Erythroblast (primary cell): ENCODE data around the gene NOTUM.

ENCODE experiments used
- DNase-seq, 2 experiments: peaks; one replicate each; lab custom pipeline; 2025; lab: John Stamatoyannopoulos, UW
- GATA1 ChIP-seq: IDR thresholded peaks from 2 replicates; pipeline ENCODE4 v1.6.1; 2011; ENCODE audit warnings: low read depth, mild to moderate bottlenecking, control low read depth, low read length, moderate library complexity
- POLR2A ChIP-seq: IDR thresholded peaks from 2 replicates; pipeline ENCODE4 v1.6.1; 2011; ENCODE audit warnings: mild to moderate bottlenecking, low read length

Gene NOTUM

DNA sequence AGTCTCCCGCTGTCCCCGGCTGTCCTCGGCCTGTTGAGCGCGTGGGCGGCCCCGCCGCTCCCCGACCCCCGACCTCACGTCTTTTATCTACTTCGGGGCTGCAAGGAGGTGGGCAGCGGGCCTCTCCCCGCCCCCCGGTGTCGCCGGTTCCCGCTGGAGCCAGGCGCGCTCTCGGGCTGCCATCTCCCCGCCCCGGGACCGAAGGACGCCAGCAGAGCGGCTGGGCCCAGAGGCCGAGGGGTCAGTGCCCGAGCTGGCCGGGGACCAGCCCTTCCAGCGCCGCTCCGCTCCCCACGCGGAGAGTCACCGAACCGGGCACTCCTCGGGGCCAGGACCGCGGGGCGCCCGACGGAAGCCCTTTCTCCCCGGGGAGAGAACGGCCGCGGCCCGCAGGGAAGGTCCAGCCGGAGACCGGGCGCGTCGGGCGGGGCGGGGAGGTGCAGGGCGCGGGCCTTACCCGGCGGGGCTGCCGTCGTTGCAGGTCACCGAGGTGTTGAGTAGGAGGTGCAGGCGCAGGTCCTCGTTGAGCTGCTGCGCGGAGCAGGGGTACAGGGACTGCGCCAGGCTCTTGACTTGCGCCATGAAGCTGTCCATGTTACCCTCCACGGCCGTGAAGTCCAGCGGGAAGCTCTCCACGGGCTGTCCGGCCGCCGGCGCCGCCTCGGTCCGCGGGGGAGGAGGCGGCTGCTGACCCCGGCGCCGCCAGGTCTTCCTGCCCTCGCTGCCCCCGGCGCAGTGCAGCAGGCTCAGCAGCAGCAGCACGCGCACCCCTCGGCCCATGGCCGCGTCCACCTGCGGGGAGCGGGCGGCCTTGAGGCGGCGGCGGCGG, 643 bp downstream of the NOTUM start:
- TF ChIP-seq POLR2A (no peak), GATA1 (no peak)
- DNase-seq, result no peak

GRCh38 chr17:81959362-81960129, 1.4 kb downstream of the NOTUM start:
- peak; percentile 69 to 88 for DNase-seq

DNA sequence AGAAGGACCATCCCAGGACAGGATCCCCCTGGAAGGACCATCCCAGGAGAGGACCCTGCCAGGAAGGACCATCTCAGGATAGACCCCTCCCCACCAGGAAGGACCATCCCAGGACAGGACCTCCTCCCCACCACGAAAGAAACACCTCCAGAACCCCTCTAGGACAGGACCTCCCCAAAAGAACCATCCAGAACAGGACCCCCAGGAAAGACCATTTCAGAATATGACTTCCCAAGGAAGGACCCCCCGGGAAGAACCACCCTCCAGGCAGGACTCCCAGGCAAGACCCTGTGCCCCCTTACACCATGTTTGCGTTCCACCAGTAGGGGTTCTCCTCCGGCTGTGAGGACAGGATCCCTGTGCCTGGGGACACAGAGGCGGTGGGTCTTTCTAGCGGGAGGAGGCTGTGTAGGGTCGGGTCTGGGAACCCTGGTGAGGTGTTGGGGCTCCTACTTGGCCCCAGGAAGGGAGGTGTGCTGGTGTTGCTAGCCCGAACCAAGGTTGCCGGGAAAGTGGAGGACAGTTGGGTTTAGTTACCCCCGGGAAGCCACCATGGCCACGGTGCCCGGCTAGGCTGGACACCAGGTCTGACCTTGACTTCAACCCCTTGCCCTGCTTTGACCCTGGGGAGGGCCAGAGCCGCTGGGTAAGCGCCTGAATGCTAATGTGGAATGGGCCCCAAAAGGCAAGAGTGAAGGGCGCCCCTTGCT, 2.2 kb downstream of the NOTUM start:
- no peak for TF ChIP-seq GATA1
- no peak for TF ChIP-seq POLR2A
- DNase-seq, result no peak

More at GRCh38 chr17:81959362-81960129, 1.4 kb downstream of the NOTUM start:
- no peak for TF ChIP-seq POLR2A
- TF ChIP-seq GATA1, result no peak

DNA sequence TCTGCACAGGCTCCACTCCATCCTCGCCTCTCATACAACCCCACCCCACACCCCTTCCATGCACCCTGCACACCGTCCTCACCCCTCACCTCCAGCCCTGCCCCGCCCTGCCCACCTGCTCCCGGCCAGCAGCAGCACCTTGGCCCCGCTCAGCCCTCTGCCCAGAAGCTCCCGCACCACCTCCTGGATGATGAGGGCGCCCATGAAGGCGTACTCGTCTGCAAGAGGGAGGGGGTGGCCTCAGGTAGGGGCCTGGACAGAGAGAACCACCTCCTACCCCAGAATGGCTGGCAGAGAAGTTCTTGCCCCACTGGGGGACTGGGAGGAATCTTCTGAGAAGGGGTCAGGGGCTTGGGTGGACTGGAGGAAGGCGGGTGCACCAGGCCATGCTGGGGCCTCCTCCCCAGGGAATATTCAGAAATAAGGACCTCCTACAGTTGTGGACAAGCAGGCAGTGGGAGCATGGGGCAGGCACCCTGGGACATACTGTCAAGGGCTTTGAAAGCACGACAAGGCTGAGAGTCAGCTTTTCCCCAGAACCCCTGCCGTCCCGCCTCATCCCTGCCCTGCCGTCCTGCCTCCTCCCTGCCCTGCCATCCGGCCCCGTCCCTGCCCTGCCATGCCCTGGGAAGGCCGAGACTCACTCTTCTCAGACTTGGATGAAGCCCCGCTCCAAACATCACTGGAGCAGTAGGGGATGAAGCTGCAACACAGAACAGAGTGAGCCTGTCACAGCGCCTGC, 3.1 kb downstream of the NOTUM start:
- DNase-seq, result no peak
- TF ChIP-seq POLR2A (no peak), GATA1 (no peak)

- TF ChIP-seq GATA1 (no peak), POLR2A (no peak)
- no peak for DNase-seq
Observed at GRCh38 chr17:81956607-81957589, 4.1 kb downstream of the NOTUM start.

GRCh38 chr17:81955756-81956544, 5.0 kb downstream of the NOTUM start:
- TF ChIP-seq POLR2A (no peak), GATA1 (no peak)

GRCh38 chr17:81955058-81955681, 5.8 kb downstream of the NOTUM start:
- no peak for TF ChIP-seq POLR2A
- TF ChIP-seq GATA1, result no peak
- no peak for DNase-seq

More at GRCh38 chr17:81955756-81956544, 5.0 kb downstream of the NOTUM start:
- DNase-seq, result no peak

DNA sequence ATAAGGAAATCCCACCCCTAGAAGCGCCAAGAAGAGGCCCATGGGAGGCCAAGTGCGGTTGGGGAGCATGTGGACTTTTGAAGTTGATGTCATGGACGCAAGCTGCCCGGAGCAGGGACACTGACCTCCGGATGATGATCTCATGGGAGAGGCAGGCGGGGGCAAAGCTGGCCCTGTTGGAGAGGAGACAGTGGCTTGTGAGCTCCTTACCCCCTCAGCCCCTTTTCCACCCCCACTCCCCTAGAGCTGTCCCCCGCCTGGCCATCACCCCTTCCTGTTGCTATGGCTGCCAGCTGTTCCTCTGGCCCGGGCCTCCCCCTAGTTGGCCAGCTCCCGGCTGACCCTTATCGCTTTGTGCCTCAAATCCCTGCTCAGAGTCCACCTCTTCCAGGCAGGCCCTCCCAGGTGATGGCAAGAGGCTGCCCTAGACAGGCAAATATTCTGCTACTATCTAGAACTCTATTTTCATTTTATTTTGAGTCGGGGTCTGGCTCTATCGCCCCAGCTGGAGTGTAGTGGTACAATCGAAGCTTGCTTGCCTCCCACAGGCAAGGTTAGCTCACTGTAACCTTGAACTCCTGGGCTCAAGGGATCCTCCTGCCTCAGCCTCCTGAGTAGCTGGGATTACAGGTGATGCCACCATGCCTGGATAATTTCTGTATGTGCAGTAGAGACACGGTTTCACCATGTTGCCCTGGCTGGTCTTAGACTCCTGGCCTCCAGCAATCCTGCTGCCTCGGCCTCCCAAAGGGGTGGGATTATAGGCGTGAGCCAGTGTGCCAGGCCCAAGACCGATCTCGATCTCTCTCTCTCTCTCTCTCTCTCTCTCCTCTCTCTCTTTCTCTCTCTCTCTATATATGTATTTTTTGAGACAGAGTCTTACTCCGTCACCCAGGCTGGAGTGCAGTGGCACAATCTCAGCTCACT, 6.6 kb downstream of the NOTUM start:
- DNase-seq, result no peak

DNA sequence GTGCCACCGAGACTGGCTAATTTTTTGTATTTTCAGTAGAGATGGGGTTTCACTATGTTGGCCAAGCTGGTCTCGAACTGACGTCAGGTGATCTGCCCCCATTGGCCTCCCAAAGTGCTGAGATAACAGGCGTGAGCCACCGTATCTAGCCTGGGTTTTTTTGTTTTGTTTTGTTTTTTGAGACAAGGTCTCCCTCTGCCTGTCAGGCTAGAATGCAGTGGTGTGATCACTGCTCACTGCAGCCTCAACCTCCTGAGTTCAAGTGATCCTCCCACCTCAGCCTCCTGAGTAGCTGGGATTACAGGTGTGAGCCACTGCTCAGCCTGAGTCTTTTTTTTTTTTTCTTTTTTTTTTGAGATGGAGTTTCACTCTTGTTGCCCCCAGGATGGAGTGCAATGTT, 7.5 kb downstream of the NOTUM start:
- peak; percentile 30 to 40 for DNase-seq

More for the DNA sequence above, 6.6 kb downstream of the NOTUM start:
- no peak for TF ChIP-seq GATA1
- TF ChIP-seq POLR2A, result no peak

DNA sequence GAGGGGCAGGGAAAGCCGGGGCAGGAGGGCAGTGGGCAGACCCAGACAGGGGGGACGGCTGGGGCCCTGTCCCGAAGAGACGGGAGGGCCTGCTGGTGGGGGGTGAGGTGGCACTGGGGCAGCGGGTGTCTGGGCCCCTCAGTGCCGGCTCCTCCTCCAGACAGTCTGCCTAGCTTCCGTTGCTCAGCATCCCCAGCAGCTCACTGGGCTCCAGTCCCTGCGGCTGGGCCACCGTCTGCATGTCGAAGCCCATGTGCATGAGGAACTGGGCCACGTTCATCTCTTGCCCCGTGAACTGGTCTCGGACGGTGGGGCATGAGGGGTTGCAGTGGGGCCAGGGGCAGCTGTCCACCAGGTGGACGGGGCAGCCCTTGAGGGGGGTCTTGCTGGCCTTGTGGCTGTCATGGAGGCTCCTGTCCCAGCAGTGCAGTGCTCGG, 8.2 kb downstream of the NOTUM start:
- DNase-seq, result no peak

More for the DNA sequence above, 8.2 kb downstream of the NOTUM start:
- TF ChIP-seq GATA1 (no peak), POLR2A (no peak)
